NCI-H446 (cell line): ENCODE results near the gene PARD6B.
"Not testable (repeated sequence)": the region's sequence is repeated elsewhere in the genome, so short reads cannot be mapped to it uniquely, and the experiment has no call there.

ENCODE experiments used
- DNase-seq, 2 experiments: peaks; one replicate each; lab custom pipeline; 2025; lab: John Stamatoyannopoulos, UW

The PARD6B gene

DNA sequence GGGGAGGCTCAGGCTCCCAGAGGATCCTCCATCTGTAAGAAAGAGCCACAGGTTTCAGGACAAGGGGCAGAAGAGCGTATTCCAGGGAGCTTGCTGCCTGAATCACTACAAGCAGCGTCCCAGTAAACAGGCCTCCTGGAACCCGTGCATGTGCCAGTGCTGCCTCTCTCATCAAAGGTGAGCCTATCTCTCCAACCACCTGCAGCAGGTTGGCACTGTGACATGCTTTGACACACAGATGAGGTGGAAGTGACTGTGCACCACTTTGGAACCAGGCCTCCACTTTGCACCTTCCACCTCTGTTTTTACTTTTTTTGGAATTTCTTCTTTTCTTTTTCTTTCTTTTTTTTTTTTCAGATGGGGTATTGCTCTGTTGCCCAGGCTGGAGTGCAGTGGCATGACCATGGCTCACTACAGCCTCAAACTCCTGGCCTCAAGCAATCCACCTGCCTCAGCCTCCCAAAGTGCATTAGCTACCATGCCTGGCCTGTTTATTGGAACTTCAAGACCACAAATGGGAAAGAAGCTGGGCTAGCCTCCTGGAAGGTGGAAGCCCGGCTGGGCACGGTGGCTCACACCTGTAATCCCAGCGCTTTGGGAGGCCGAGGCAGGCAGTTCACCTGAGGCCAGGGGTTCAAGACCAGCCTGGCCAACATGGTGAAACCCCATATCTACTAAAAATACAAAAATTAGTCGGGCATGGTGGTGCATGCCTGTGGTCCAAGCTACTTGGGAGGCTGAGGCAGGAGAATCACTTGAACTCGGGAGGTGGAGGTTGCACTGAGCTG is 27.5 kb upstream of the PARD6B start:
- not testable (repeated sequence) for DNase-seq

DNA sequence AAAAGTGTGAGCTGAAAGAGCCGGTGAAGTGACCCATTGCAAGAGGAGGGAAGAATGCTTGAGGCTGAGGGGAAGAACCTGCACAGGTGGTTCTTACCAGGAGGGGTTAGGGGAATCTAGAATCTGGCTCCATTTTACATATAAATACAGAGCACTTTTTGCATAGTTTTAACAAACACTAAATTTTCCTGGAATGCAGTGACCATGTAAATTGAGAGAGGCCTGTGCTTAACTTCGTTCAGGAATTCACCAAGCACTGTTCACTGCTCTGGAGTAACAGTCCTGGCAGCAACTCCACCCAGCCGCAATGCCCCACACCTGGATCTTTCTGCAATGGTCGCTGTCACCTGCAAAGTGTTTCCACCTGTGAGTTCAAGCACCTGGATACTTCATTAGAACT is 26.9 kb upstream of the PARD6B start:
- no peak for DNase-seq

DNA sequence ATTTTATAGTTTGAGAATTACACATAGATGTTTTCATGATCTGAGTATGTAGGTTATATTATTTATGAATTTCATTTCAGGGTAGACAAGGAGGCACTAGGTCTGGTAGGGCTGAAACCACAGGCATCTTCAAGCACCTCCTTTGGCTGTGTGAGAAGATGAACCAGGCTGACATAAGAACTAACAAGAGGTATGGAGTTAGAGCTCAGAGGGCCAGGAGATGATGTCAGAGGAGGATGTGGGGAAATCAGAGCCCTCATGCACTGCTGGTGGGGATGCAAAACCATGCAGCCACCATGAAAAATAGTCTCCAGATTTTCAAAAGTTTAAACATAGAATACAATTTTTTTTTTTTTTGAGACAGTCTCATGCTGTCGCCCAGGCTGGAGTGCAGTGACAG is 26.4 kb upstream of the PARD6B start:
- DNase-seq = no peak

DNA sequence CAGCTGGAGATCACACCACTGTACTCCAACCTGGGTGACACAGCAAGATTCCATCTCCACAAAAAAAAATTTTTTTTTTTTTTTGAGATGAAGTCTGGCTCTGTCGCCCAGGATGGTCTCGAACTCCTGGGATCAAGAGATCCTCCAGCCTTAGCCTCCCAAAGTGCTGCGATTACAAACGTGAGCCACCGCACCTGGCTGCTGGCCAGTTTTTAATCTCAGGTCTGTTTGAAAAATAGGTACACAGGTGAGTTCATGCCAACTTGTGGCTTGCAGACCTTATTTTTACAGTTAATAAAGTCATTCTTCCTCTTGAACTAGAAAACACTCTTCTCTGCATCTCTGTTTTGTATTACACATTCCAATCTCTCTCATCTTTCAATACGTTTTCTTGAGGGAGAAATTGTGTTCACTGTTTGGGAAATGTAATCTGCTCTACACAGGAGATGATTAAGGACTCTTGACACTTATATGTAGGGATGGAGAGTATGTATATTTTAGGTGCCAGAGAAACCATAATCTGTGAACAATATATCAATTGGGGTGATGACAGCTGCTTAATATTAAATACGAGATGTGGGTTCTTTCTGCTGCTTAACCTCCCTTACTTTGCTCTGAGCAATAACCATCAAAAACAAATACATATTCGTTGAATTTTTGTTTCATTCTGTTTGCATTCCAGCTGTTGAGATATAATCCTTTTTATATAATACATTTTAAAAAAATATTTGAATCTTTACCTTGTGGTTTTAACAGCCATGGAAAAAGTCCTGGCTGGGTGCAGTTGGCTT is 22.3 kb upstream of the PARD6B start:
- DNase-seq = no peak

DNA sequence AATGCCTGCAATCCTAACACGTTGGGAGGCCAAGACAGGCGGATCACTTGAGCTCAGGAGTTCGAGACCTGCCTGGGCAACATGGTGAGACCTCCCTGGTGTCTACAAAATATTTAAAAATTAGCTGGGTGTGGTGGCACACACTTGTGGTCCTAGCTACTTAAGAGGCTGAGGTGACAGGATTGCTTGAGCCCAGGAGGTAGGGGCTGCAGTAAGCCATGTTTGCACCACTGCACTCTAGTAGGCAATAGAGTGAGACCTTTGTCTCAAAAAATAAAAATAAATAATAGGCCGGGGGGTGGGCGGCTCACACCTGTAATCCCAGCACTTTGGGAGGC is 21.8 kb upstream of the PARD6B start:
- DNase-seq = no peak

DNA sequence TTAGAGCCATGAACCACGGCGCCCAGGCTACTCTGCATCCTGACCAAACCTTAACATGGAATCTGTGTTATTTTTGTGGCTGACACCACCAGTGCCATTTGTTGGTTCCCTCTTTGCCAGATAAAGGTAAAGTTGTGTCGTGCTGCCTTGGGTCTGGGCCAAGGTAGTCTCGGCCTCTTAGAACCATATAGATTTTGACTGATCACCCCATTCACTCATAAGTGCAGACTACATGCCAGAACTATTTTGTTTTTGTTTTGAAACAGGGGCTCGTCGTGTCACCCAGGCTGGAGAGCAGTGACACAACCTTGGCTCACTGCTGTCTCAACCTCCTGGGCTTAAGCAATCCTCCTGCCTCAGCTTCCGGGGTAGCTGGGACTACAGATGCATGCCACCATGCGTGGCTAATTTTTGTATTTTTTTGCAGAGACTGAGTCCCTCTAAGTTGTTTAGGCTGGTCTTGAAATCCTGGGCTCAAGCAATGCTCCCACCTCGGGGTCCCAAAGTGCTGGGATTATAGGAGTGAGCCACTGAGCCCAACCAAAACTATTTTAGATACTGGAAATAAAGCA is 20.8 kb upstream of the PARD6B start:
- no peak for DNase-seq

DNA sequence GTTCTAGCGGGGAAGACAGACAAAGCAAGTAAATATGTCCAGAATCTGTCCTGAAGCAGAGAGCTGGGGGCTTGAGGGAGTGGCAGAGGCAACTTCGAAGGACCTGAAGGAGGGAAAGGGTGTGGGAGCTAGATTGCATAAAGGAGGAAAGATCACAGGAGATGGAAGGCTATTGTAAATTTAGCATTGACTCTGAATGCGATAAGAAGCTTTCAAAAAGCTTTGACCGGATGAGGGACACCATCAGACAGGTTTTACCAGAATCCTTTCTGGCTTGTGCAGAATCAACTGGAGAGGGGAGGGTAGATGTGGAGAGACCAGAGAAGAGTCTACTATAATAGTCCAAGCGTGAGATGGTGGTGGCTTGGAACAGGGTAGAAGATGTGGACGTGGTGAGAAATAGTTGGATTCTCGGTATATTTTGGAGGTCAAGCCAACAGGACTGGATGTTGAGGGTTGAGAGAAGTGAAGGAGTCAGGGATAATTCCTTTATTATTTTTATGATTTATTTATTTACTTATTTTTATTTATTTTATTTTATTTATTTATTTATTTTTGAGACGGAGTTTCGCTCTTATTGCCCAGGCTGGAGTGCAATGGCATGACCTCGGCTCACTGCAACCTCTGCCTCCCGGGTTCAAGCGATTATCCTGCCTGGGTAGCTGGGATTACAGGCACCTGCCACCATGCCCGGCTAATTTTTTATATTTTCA is 20.1 kb upstream of the PARD6B start:
- DNase-seq = no peak

DNA sequence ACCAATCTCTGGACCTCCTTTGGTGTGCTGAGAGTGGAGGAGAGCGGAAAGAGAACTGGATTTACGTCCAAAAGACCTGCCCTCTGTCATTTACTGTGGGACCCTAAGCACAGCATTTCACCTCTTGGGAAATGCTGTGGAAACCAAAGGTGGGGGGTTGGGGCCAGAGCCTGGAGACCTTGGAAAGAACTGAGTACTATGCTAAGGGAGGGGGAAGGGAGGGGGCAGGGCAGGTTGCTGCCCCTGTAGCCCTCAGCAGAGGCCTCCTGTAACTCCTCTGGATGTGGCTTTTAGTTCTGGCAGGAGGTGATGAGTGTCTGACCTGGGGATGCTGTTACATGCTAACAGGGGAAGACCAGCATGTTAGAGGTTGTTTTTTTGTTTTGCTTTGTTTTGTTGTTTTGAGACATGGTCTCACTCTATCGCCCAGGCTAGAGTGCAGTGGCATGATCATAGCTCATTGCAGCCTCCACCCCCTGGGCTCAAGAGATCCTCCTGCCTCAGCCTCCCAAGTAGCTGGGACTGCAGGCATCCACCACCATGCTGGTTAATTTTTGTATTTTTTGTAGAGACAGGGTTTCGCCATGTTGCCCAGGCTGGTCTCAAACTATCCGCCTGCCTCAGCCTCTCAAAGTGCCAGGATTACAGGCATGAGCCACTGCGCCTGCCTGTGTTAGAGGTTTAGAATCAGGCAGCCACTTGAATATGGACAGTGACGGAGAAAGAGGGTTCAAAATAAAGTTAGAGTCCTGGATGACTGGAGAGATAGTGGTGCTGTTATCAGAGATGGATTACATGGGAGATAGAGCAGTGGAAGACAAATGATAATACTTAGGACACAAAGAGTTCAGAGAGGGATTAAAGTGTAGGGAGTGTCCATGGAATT is 18.4 kb upstream of the PARD6B start:
- DNase-seq = no peak

DNA sequence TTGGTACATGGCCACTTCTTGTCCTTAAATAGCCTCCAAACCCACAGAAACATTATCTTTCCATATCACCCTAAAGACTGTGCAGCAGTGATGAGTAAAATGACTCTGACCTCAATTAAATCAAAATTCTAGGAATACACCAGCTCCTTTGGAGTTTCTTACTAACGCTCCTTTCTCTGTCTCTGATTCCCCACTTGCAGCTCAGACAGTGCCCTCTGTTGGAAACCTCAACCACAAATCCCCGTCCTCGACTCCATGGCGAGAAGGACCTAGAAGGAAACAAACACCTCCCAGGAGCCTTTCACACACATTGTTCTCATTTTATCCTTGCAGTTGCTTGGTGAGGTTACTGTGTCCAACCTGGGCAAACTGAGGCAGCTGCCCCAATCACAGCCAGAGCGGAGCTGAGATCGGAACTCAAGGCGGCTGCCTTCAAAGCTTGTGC is 17.7 kb upstream of the PARD6B start:
- DNase-seq = no peak

DNA sequence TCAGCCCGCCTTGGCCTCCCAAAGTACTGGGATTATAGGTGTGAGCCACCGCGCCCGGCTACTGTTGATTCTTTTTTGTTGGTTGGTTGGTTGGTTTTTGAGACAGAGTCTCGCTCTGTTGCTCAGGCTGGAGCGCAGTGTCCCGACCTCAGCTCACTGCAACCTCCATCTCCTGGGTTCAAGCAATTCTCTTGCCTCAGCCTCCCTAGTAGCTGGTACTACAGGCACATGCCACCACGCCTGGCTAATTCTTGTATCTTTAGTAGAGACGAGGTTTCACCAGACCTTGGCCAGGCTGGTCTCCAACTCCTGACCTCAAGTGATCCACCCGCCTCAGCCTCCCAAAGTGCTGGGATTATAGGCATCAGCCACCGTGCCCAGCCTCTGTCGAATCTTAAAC is 17.0 kb upstream of the PARD6B start:
- not testable (repeated sequence) for DNase-seq

DNA sequence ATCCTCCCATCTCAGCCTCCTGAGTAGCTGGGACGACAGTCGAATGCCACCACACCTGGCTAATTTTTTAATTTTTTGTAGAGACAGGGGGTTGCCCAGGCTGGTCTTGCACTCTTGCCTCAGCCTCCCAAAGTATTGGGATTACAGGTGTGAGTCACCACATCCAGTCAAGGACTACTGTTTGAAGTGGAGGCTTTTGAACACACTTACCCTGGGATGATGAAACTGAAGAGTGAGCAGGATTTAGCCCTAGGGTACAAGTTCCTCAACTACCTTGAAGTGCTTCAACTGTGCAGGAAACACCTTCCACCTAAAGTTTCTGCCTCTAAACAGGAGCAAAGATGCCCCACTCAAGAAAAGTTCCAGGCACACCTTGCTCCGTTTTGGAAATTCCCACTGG is 15.7 kb upstream of the PARD6B start:
- DNase-seq = no peak

DNA sequence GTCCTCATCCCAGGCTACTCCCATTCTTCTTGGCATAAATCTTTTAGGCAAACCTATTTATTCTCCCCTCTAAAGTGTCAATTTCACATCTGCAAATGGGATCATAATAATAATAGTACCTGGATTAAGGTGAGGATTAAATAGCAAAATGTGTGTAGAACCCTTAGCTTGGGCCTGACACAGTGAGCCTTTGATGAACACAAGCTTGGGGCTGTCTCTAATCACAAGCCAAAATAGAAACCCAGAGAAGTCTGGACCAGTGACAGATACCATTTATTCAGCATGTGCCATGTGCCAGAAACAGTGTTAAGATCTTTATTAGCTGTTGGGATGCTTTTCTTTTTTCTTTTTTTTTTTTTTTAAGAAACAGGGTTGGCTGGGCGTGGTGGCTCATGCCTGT is 14.9 kb upstream of the PARD6B start:
- no peak for DNase-seq

DNA sequence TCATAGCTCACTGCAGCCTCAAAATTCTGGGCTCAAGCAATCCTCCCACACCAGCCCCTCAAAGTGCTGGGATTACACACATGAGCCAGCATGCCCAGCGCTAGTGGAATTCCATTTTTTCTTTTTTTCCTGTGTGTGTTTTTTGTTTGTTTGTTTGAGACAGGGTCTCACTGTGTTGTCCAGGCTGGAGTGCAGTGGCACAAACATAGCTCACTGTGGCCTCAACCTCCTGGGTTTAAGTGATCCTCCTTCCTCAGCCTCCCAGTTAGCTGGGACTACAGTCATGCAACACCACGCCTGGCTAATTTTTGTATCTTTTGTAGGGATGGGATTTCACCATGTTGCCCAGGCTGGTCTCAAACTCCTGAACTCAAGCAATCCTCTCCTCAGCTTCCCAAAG is 14.1 kb upstream of the PARD6B start:
- DNase-seq = no peak

DNA sequence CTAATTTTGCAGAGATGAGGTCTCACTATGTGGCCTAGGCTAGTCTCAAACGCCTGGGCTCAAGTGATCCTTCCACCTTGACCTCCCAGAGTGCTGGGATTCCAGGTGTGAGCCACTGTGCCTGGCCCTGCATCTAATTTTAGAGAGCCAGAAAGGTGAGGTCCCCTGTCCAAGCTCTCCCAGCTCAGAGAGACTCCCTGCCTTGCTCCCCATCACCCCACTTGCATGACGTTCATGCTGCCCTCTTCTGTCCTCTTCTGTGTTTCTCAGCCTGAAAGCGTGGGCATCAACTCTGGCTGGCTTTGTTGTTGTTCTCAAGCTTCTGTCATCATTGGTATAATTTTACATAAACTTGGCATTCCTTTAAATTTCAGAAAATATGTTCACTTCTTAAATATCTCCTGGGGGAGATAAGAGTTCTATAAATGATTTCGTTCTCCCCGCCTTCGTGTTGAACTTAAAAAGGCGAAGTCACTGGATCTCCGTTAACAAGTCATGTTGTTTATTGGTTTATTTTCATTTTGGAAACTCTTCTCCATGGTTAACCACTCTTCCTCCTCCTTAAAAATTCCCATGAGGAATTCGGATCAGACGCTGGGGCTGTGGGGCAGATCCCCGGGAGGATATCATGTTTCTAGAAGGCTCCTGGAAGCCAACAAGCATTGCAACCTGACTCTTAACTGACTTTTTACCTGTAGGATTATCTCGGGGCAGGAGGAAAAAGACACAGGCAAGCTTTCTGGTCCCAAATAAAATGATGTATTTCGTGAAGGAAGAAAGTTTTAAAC is 13.2 kb upstream of the PARD6B start:
- no peak for DNase-seq

DNA sequence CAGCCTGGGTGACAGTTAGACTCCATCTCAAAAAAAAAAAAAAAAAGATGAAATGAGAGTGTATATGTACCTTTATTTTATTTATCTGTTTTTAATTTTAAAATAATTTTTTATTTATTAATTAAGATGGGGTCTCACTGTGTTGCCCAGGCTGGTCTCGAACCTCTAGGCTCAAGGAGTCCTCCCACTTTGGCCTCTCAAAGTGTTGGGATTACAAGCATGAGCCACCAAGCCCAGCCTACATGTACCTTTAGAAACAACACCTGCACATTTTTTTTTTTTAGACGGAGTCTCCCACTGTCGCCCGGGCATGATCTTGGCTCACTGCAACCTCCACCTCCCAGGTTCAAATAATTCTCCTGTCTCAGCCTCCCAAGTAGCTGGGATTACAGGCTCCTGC is 12.1 kb upstream of the PARD6B start:
- no peak for DNase-seq

DNA sequence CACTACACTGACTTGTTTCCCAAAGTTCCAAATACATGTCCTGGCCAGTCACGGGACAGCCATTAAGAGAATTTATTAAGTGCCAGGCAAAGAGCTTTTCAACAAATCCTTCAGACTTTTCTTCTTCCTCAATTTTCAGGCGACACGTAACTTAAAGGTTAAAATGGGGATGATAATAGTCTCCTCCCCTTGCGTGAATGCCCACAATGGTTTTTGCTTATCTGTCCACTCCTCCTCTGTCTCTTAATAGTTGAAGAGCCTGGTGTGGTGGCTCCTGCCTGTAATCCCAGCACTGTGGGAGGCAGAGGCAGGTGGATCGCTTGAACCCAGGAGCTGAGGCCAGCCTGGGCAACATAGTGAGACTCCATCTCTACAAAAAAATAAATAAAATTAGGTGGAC is 11.4 kb upstream of the PARD6B start:
- no peak for DNase-seq

DNA sequence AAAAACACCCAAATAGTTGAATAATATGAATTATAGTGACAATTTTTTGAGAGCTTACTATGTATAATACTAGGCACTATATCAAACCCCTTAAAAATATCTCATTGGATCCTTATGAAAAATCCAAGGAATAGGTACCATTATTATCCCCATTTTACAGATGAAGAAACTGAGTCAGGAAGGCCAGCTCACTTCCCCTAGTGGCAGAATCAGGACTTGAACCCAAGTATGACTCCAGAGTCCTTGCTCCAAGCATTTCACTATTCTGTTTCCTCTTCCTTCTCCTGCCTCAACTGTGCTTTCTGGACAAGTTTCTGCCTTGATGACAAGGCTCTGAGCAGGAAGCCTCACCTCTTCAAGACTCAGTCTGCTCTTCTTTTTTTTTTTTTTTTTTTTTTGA is 10.8 kb upstream of the PARD6B start:
- no peak for DNase-seq

DNA sequence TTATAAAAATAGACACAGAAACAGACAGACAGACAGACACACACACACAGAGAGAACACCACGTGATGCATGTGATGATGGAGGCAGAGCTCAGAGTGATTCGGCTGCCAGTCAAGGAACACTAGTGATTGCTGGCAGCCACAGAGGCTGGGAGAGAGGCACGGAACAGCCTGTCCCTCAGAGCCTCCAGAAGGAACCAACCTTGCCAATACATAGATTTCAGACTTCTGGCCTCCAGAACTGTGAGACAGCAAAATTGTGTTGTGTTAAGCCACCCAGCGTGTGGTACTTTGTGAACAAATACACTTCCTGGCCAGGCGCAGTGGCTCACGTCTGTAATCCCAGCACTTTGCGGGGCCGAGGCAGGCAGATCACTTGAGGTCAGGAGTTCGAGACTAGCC is 9.5 kb upstream of the PARD6B start:
- DNase-seq = peak in 1 of 2 experiments; percentile 27

DNA sequence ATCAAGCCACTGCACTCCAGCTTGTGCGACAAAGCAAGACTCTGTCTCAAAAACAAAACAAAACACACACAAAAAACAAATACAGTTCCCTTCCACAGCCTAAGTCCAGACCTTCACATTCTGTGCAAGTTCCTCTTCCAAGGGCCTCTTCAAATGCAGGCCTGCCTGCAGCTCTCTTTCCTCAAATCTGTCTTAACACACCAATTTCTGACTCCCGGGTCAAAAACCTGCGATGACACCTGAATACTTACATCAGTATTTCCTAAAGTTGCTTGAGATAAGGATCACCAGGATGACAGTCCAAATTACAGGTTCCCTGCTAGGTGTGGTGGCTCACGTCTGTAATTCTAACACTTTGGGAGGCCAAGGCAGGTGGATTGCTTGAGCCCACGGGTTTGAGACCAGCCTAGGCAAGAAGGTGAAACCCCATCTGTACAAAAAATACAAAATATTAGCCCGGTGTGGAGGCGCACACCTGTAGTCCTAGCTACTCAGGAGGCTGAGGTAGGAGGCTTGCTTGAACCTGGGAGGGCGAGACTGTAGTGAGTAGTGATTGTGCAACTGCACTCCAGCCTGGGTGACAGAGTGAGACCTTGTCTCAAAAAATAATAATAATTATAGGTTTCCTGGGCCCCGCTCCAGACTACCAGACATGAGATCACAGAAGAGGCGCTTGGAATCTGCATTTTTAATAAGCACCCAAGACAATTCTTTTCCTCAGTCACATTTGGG is 8.8 kb upstream of the PARD6B start:
- DNase-seq = no peak

DNA sequence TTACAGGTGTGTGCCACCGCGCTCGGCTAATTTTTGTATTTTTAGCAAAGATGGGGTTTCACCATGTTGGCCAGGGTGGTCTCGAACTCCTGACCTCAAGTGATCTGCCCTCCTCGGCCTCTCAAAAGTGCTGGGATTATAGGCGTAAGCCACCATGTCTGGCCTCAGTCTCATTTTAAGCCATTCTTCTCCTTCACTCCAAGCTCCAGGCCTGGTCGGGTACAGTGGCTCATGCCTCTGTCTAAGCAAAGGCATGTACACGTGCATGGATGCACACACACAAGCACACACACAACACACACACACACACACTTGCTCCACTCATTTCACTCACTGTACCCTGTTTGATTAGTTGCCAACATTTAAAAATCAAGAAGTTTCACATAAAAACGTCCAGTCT is 7.7 kb upstream of the PARD6B start:
- DNase-seq = no peak
